Mucosa of descending colon (tissue), 3 donors: Measurements from ENCODE around the gene MINK1. TPM values are rescaled to one million over a fixed set of nuclear protein-coding genes. Genes with fewer than 3 reads are reported as not detected.

Experiments
- ATAC-seq: fragments of 200-7000 bp; cut with Tn5 transposase; one replicate; pipeline ENCODE4 v1.9.1; 2020; ENCODE audit warnings: mild to moderate bottlenecking, moderate library complexity
- DNase-seq, 3 donors: peaks; one replicate each; pipeline ENCODE4 v3.0.0-alpha.2; 2020
- H3K36me3 ChIP-seq: fragments of 200-600 bp; one replicate; pipeline ENCODE4 v1.8.0; 2021; ENCODE audit warnings: low read depth, mild to moderate bottlenecking
- H3K4me1 ChIP-seq: fragments of 200-600 bp; one replicate; pipeline ENCODE4 v1.8.0; 2021; ENCODE audit warnings: low read depth, mild to moderate bottlenecking
- H3K4me3 ChIP-seq: fragments of 200-600 bp; one replicate; pipeline ENCODE4 v1.8.0; 2021; ENCODE audit warnings: mild to moderate bottlenecking
- H3K9me3 ChIP-seq: fragments of 200-600 bp; one replicate; pipeline ENCODE4 v1.8.0; 2021; ENCODE audit warnings: mild to moderate bottlenecking
- CTCF ChIP-seq: fragments of 200-600 bp; IDR thresholded peaks from one replicate; pipeline ENCODE4 v1.8.0; 2022; ENCODE audit warnings: antibody characterized with exemption, mild to moderate bottlenecking
- intact Hi-C, 2 donors: fragments of 100-400 bp; cut with DNase I in 1 of 2; cut with micrococcal nuclease in 1 of 2; formaldehyde crosslinking; loops; one replicate each; pipeline versions ENCODE4 v1.11.0 to v1.11.1; 2022; cut with DNase I, micrococcal nuclease
- total RNA-seq, 3 donors: library from RNA; stranded (reverse); fragmentation: NEBNext Ultra II Directional in 2 of 3; extraction: Animal tissue kit (Norgen Biotek cat#: 25700) in 2 of 3; gene quantifications; one replicate each; pipeline versions ENCODE4 v1.2.1 to v1.2.4, GENCODE V29; 2021 to 2023
- donor health status: DM: no; HTN: no; CAD: no; lungs with moderate emphysema.
- donor health status: DM: no; HTN: no; CAD: no.
- donor health status: DM: no; HTN: yes; CAD: no.

Gene MINK1
- total RNA-seq, 3 donors from 2014 or later: 140 to 227 (median 170) TPM

GRCh38 chr17:4937553-4937952 lies 104.4 kb downstream of the MINK1 start:
- intact Hi-C loops: no loop called here

DNA sequence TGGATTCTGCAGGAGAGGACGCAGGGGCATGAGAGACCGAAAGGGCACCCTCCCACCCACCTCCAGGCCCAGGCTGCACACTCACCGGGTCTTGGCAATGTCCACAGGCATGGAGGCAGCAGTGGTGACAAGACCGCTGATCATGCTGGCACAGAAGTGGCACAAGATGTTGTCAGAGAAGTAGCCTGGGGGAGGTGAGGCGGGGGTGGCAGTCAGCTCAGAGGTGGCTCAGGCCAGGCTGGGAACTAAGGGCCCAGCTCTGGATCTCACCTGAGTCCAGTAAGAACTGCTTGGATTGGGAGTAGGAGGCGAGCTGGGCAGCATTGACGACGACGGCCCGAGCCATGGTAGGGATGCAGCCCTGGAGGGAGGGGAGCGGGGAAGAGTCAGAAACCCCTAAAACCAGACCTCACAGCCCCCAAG lies 104.9 kb downstream of the MINK1 start:
- H3K9me3 ChIP-seq: no peaks in the 10 kb centered on the region
- intact Hi-C loops: no loop called here
- no peak for ATAC-seq
- H3K4me1 ChIP-seq: peaks cover 31% of the 10 kb centered on the region
- DNase-seq: peak in 1 of 3 donors; percentile 48
- TF ChIP-seq CTCF: no peak
- no peak overlapping the region for H3K4me3 ChIP-seq
- no peaks in the 10 kb centered on the region for H3K36me3 ChIP-seq

More at GRCh38 chr17:4937553-4937952, 104.4 kb downstream of the MINK1 start:
- no peak for ATAC-seq
- Histone ChIP-seq H3K4me3 (no peak overlapping the region), H3K4me1 (peaks cover 31% of the 10 kb centered on the region), H3K36me3 (no peaks in the 10 kb centered on the region), H3K9me3 (no peaks in the 10 kb centered on the region)
- no peak for TF ChIP-seq CTCF
- DNase-seq: peak in 1 of 3 donors; percentile 49

- Histone ChIP-seq H3K4me1 (peaks cover 31% of the 10 kb centered on the region), H3K36me3 (no peaks in the 10 kb centered on the region), H3K9me3 (no peaks in the 10 kb centered on the region), H3K4me3 (peak overlapping the region; percentile 77)
- DNase-seq: peak in 2 of 3 donors; percentile 24 to 54
- intact Hi-C loops: no loop called here
- ATAC-seq: peak; percentile 0
- no peak for TF ChIP-seq CTCF
These were observed 105.8 kb downstream of the MINK1 start for GRCh38 chr17:4938688-4939545.

DNA sequence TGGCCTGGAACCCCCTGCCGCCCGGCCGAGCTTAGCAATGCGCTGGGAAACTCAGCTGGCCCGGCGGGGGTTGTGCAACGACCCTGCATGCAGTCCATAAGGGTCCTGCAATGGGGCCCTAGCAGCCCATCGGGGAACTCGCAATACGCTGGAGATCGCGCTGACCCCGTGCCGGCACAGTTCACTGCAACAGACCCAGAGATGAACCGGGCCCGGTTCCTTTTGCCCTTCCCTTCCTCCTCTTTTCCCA lies 106.3 kb downstream of the MINK1 start:
- Histone ChIP-seq H3K4me3 (peak overlapping the region; percentile 77), H3K4me1 (peaks cover 26% of the 10 kb centered on the region), H3K36me3 (no peaks in the 10 kb centered on the region), H3K9me3 (no peaks in the 10 kb centered on the region)
- ATAC-seq (peak; percentile 0), DNase-seq (peak in 1 of 3 donors; percentile 50)
- intact Hi-C loops: no loop called here
- TF ChIP-seq CTCF: no peak

- H3K4me3 ChIP-seq: peak within 1 kb of the TSS; percentile 77
- ATAC-seq (peak; percentile 91), DNase-seq (peak; percentile 96 to 97 (median 96))
- H3K9me3 ChIP-seq: no peaks in the 10 kb centered on the region
- TF ChIP-seq CTCF: peak; percentile 8
- peaks cover 26% of the 10 kb centered on the region for H3K4me1 ChIP-seq
- no peaks in the 10 kb centered on the region for H3K36me3 ChIP-seq
- intact Hi-C loops: no loop called here
These were observed 106.8 kb downstream of the MINK1 start, which contains the start of the genes RNF167 and SLC25A11 for GRCh38 chr17:4939796-4940554. Gene RNF167 (plus strand): TSS chr17:4940268. CDS start chr17:4940910, 642 bp downstream. Gene SLC25A11 (minus strand): TSS chr17:4940046. CDS start chr17:4939910, 136 bp downstream.
